Vagina (tissue), 2 donors: ENCODE results near the gene LHFPL3. TPM values are rescaled to one million over a fixed set of nuclear protein-coding genes. Genes with fewer than 3 reads are reported as not detected.

Source experiments
- DNase-seq, 2 donors: peaks; one replicate each; pipeline ENCODE4 v3.0.0-alpha.2; 2017; ENCODE audit errors: extremely low spot score in 2 of 2
- H3K27ac ChIP-seq: fragments of 200-600 bp; sonication (generic); one replicate; pipeline ENCODE4 v1.5.1; 2019
- H3K27me3 ChIP-seq: fragments of 200-600 bp; sonication (generic); one replicate; pipeline ENCODE4 v1.5.1; 2019
- H3K36me3 ChIP-seq, 2 donors: fragments of 200-600 bp; sonication (generic); one replicate each; pipeline ENCODE4 v1.5.1; 2017 to 2019
- H3K4me1 ChIP-seq: fragments of 200-600 bp; sonication (generic); one replicate; pipeline ENCODE4 v1.5.1; 2019
- H3K4me3 ChIP-seq, 2 donors: fragments of 200-600 bp; sonication (generic); 1 replicate in 1 of 2; 2 replicates in 1 of 2; pipeline ENCODE4 v1.5.1; 2016 to 2019
- H3K9me3 ChIP-seq: fragments of 200-600 bp; sonication (generic); one replicate; pipeline ENCODE4 v1.5.1; 2019
- POLR2A ChIP-seq, 2 donors: fragments of 450-650 bp; IDR thresholded peaks; one replicate each; pipeline ENCODE4 v1.6.1; 2017; ENCODE audit warnings: antibody characterized with exemption in 2 of 2, mild to moderate bottlenecking in 2 of 2, moderate library complexity in 2 of 2
- POLR2AphosphoS5 ChIP-seq, 2 donors: sonication (generic); formaldehyde crosslinking; IDR thresholded peaks; one replicate each; pipeline ENCODE4 v1.9.0; 2017; ENCODE audit warnings: antibody characterized with exemption in 2 of 2, mild to moderate bottlenecking in 2 of 2, low read depth in 1 of 2; ENCODE audit not compliant: insufficient read depth in 1 of 2
- intact Hi-C: fragments of 100-400 bp; cut with DNase I; formaldehyde crosslinking; loops from one replicate; pipeline ENCODE4 v1.15.1; 2023
- total RNA-seq: library from RNA; depleted of rRNA; stranded (reverse); fragments of >200 nt; gene quantifications from one replicate; pipeline ENCODE4 v1.2.3, GENCODE V29; 2016
- TF ChIP-seq, protein P1 (sequence below), 3 experiments: fragments of 450-650 bp in 2 of 3; fragments of 200-600 bp in 1 of 3; sonication (generic) in 1 of 3; IDR thresholded peaks; one replicate each; pipeline ENCODE4 v1.5.1; 2017 to 2019; ENCODE audit warnings: antibody characterized with exemption in 3 of 3, mild to moderate bottlenecking in 2 of 3, moderate library complexity in 2 of 3

LHFPL3 gene
- total RNA-seq, 1 donor from 2014 or later, result not detected

DNA sequence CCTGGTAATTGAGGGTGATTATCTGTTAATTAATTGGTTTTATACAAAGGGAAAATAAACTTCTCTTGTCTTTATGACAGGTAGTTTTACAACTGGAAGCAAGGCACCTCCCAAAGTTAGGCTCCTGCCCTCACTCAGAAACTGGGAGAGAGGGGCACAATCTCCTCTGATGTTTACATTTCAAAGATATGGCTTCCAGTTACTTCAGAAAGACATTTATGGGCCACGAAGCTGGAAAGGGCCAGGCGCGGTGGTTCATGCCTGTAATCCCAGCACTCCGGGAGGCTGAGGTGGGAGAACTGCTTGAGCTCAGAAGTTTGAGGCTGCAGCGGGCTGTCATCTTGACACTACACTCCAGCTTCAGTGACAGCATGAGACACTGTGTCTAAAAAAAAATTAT, 570.0 kb downstream of the LHFPL3 start:
- no peak for DNase-seq
- no peak overlapping the region for H3K4me3 ChIP-seq

DNA sequence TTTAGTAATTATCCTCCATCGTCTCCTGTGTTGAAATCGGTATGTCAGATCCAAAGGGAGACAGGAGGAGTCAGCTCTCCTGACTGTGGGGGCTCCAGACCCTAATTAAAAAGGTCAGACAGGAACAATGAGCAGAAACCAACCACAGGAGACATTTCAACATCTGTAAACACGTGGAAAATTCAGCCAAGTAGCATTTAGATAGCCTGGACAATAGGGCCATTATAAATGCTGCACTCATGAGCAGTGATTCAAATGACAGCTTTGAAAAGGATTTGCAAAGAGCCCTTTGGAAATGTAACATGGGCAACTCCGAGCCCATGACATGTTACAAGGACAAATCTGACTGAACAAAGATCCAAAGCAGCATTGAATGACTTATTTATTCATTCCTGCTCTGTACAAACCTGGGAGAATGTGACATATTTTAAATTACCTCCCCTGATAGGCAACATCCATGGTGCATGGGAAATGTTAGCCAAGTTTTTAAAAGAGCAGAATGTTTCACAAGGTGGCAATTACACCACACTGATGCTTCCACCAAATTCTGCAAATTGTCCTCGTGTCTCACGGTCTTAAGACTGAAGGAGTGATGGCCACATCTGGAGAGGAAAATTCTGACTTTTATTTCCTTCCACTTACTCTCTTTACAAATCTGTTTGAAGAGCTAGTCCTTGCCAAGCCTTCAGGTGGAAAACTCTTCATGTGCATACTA, 572.3 kb downstream of the LHFPL3 start:
- no peak for DNase-seq
- Histone ChIP-seq H3K4me1 (no peaks in the 10 kb centered on the region), H3K9me3 (no peaks in the 10 kb centered on the region), H3K36me3 (no peaks in the 10 kb centered on the region), H3K27me3 (no peaks in the 10 kb centered on the region), H3K4me3 (no peak overlapping the region), H3K27ac (no peak overlapping the region)
- TF ChIP-seq, protein P1, sequence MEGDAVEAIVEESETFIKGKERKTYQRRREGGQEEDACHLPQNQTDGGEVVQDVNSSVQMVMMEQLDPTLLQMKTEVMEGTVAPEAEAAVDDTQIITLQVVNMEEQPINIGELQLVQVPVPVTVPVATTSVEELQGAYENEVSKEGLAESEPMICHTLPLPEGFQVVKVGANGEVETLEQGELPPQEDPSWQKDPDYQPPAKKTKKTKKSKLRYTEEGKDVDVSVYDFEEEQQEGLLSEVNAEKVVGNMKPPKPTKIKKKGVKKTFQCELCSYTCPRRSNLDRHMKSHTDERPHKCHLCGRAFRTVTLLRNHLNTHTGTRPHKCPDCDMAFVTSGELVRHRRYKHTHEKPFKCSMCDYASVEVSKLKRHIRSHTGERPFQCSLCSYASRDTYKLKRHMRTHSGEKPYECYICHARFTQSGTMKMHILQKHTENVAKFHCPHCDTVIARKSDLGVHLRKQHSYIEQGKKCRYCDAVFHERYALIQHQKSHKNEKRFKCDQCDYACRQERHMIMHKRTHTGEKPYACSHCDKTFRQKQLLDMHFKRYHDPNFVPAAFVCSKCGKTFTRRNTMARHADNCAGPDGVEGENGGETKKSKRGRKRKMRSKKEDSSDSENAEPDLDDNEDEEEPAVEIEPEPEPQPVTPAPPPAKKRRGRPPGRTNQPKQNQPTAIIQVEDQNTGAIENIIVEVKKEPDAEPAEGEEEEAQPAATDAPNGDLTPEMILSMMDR (IDR thresholded peaks at IDR 0.05), result no peak
- TF ChIP-seq POLR2AphosphoS5 (IDR thresholded peaks at IDR 0.05; ENCODE audit: insufficient read depth in 1 of 2, low read depth in 1 of 2), result no peak
- TF ChIP-seq POLR2A (IDR thresholded peaks at IDR 0.05), result no peak
- intact Hi-C loops, result no loop called here

More for the DNA sequence above, 570.0 kb downstream of the LHFPL3 start:
- Histone ChIP-seq H3K4me1 (no peaks in the 10 kb centered on the region), H3K27me3 (no peaks in the 10 kb centered on the region), H3K27ac (no peak overlapping the region), H3K36me3 (no peaks in the 10 kb centered on the region), H3K9me3 (no peaks in the 10 kb centered on the region)
- no peak for TF ChIP-seq POLR2A (IDR thresholded peaks at IDR 0.05)
- TF ChIP-seq, protein P1 (IDR thresholded peaks at IDR 0.05), result no peak
- intact Hi-C loops, result no loop called here

DNA sequence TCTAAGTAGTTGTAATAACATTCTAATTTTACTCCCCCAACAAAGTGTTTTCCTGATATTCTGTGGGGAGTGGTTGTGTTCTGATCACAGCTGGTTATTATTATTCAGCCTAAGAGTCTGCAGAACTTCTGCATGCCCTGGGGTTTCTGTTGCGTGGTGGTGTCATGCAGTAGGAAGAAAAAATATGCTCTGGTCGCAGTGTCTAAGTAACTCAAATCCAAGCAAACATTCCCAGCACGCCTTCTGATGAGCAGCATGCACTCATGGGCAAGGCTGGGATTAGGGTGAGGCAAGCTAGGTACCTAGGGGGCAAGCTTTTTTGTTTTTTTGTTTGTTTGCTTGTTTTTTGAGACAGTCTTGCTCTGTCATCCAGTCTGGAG, 572.8 kb downstream of the LHFPL3 start:
- H3K4me1 ChIP-seq, result no peaks in the 10 kb centered on the region
- no peak for DNase-seq
- H3K27ac ChIP-seq, result no peak overlapping the region
- H3K4me3 ChIP-seq, result no peak overlapping the region
- no peaks in the 10 kb centered on the region for H3K9me3 ChIP-seq
- intact Hi-C loops, result no loop called here
- TF ChIP-seq, protein P1 (IDR thresholded peaks at IDR 0.05), result no peak
- TF ChIP-seq POLR2A (IDR thresholded peaks at IDR 0.05), result no peak
- TF ChIP-seq POLR2AphosphoS5 (IDR thresholded peaks at IDR 0.05; ENCODE audit: insufficient read depth in 1 of 2, low read depth in 1 of 2), result no peak
- no peaks in the 10 kb centered on the region for H3K36me3 ChIP-seq
- no peaks in the 10 kb centered on the region for H3K27me3 ChIP-seq

DNA sequence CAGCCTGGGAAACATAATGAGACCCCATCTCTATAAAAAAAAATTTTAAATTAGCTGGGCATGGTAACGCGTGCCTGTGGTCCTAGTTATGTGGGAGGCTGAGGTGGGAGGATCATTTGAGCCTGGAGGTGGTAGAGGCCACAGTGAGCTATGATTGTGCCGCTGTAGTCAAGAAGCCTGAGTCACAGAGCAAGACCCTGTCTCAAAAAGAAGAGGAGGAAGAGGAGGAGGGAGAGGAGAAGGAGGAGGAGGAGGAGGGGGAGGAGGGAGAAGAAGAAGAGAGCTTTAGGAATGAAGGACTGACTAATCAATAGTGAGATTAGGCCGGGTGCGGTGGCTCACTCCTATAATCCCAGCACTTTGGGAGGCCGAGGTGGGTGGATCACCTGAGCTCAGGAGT, 573.8 kb downstream of the LHFPL3 start:
- intact Hi-C loops, result no loop called here
- no peaks in the 10 kb centered on the region for H3K27me3 ChIP-seq
- no peaks in the 10 kb centered on the region for H3K9me3 ChIP-seq
- no peak overlapping the region for H3K4me3 ChIP-seq
- DNase-seq, result no peak
- no peak overlapping the region for H3K27ac ChIP-seq
- H3K36me3 ChIP-seq, result no peaks in the 10 kb centered on the region
- H3K4me1 ChIP-seq, result no peaks in the 10 kb centered on the region
- TF ChIP-seq, protein P1 (IDR thresholded peaks at IDR 0.05), result no peak

DNA sequence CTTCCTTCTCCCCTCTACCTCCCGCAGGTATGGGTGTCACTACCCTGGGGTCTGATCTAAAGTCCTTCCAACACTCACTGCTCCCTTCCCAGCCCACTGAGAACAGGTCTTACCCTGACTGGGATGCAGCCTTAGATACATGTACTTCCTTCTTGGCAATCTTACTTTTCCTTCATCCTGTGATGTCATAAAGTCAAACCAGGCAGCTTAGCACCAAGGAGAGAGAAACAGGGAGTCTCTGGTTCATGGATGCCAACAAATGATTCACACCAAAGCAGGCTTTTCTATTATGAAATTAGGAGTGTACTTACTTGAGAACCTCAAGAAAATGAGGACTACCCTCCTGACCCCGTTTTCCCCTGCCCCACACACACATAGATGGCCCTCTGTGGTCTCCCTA, 574.6 kb downstream of the LHFPL3 start:
- no peak for DNase-seq
- no peaks in the 10 kb centered on the region for H3K36me3 ChIP-seq
- TF ChIP-seq POLR2A (IDR thresholded peaks at IDR 0.05) (no peak), POLR2AphosphoS5 (IDR thresholded peaks at IDR 0.05; ENCODE audit: insufficient read depth in 1 of 2, low read depth in 1 of 2) (no peak)
- TF ChIP-seq, protein P1 (IDR thresholded peaks at IDR 0.05), result no peak
- intact Hi-C loops, result no loop called here
- no peaks in the 10 kb centered on the region for H3K9me3 ChIP-seq
- no peaks in the 10 kb centered on the region for H3K4me1 ChIP-seq
- H3K27ac ChIP-seq, result no peak overlapping the region
- no peak overlapping the region for H3K4me3 ChIP-seq
- no peaks in the 10 kb centered on the region for H3K27me3 ChIP-seq
